Karpas-422 (cell line): ENCODE results near the gene MYCL. TPM values are rescaled to one million over a fixed set of nuclear protein-coding genes. Genes with fewer than 3 reads are reported as not detected.

ENCODE experiments used
- DNase-seq: peaks from one replicate; pipeline ENCODE4 v3.0.0-alpha.2; 2015
- H2AFZ ChIP-seq: fragments of 200-600 bp; sonication (generic); 2 replicates; pipeline ENCODE4 v1.6.1; 2014; ENCODE audit warnings: antibody characterized with exemption, low read length, mixed read lengths
- H3K27ac ChIP-seq: fragments of 200-600 bp; sonication (generic); 2 replicates; pipeline ENCODE4 v1.5.1; 2014; ENCODE audit warnings: mild to moderate bottlenecking, low read length, moderate library complexity
- H3K27me3 ChIP-seq: fragments of 200-600 bp; sonication (generic); 2 replicates; pipeline ENCODE4 v1.6.1; 2014; ENCODE audit warnings: low read length, mixed read lengths
- H3K36me3 ChIP-seq: fragments of 200-600 bp; sonication (generic); 2 replicates; pipeline ENCODE4 v1.6.1; 2014; ENCODE audit warnings: low read length, mixed read lengths; ENCODE audit not compliant: insufficient read depth
- H3K4me1 ChIP-seq: fragments of 200-600 bp; sonication (generic); 2 replicates; pipeline ENCODE4 v1.6.1; 2014; ENCODE audit warnings: mild to moderate bottlenecking, low read length, mixed read lengths
- H3K4me2 ChIP-seq: fragments of 200-600 bp; sonication (generic); 2 replicates; pipeline ENCODE4 v1.6.1; 2014; ENCODE audit warnings: low read length, low read depth, mild to moderate bottlenecking; ENCODE audit not compliant: poor library complexity, severe bottlenecking
- H3K4me3 ChIP-seq: fragments of 200-600 bp; sonication (generic); 2 replicates; pipeline ENCODE4 v1.5.1; 2014; ENCODE audit warnings: mild to moderate bottlenecking, antibody characterized with exemption, low read length, mixed read lengths
- H3K79me2 ChIP-seq: fragments of 200-600 bp; sonication (generic); 2 replicates; pipeline ENCODE4 v1.6.1; 2014; ENCODE audit warnings: mild to moderate bottlenecking, low read length, mixed read lengths
- H3K9ac ChIP-seq: fragments of 200-600 bp; sonication (generic); 2 replicates; pipeline ENCODE4 v1.6.0; 2014; ENCODE audit warnings: low read length
- H3K9me2 ChIP-seq: fragments of 200-600 bp; sonication (generic), shearing (Covaris generic); replicated peaks from 2 replicates; pipeline ENCODE4 v1.6.0; 2014; ENCODE audit warnings: mild to moderate bottlenecking, low read length, moderate library complexity; ENCODE audit not compliant: insufficient read depth
- H3K9me3 ChIP-seq: fragments of 300-700, 200-600 bp; sonication (generic); 2 replicates; pipeline ENCODE4 v1.6.1; 2014; ENCODE audit warnings: low read length, mixed read lengths
- H4K20me1 ChIP-seq: fragments of 200-600 bp; sonication (generic); 2 replicates; pipeline ENCODE4 v1.6.1; 2014; ENCODE audit warnings: mild to moderate bottlenecking, antibody characterized with exemption, low read length, low read depth; ENCODE audit not compliant: insufficient read depth
- small RNA-seq: library from RNA; depleted of rRNA; stranded (forward); fragments of <200 nt; gene quantifications from one replicate; pipeline ENCODE3, GENCODE V24; 2014
- total RNA-seq: library from RNA; depleted of rRNA; stranded (reverse); fragments of >200 nt; shearing (Covaris generic); gene quantifications from 2 replicates; pipeline ENCODE4 v1.2.3, GENCODE V29; 2014; ENCODE audit warnings: low replicate concordance; rRNA removed

The MYCL gene
- total RNA-seq, 1 experiment from 2014 or later: 1.5 TPM

GRCh38 chr1:39847940-39848339, 53.8 kb downstream of the MYCL start:
- DNase-seq: no peak
- Histone ChIP-seq H3K27me3 (no peaks in the 10 kb centered on the region), H3K4me1 (no peaks in the 10 kb centered on the region), H2AFZ (no peak overlapping the region), H3K9ac (no peak overlapping the region), H3K9me3 (no peaks in the 10 kb centered on the region), H3K36me3 (peaks cover 42% of the 10 kb centered on the region; the same call in 1 of the 2 replicates), H3K27ac (no peak overlapping the region), H3K4me2 (no peak overlapping the region), H3K4me3 (no peak overlapping the region), H3K79me2 (peaks cover 37% of the 10 kb centered on the region), H3K9me2 (no peaks in the 10 kb centered on the region), H4K20me1 (no peaks in the 10 kb centered on the region; the same call in 1 of the 2 replicates)

- Histone ChIP-seq H3K4me2 (no peak overlapping the region), H3K4me3 (no peak overlapping the region), H3K27me3 (no peaks in the 10 kb centered on the region), H3K4me1 (no peaks in the 10 kb centered on the region), H3K79me2 (peaks cover 27% of the 10 kb centered on the region), H3K36me3 (peaks cover 43% of the 10 kb centered on the region), H3K27ac (no peak overlapping the region), H3K9me3 (no peaks in the 10 kb centered on the region), H4K20me1 (no peaks in the 10 kb centered on the region; the same call in 1 of the 2 replicates), H2AFZ (no peak overlapping the region), H3K9me2 (no peaks in the 10 kb centered on the region), H3K9ac (no peak overlapping the region)
- no peak for DNase-seq
These were observed 54.9 kb downstream of the MYCL start for GRCh38 chr1:39846796-39847195.

GRCh38 chr1:39845569-39846566, 55.8 kb downstream of the MYCL start:
- peak; percentile 54 for DNase-seq
- Histone ChIP-seq H3K36me3 (peaks cover 46% of the 10 kb centered on the region), H3K9me3 (no peaks in the 10 kb centered on the region), H3K4me1 (no peaks in the 10 kb centered on the region), H3K4me3 (no peak overlapping the region), H2AFZ (no peak overlapping the region), H3K4me2 (no peak overlapping the region), H3K9me2 (no peaks in the 10 kb centered on the region), H3K9ac (no peak overlapping the region), H3K27ac (no peak overlapping the region), H3K27me3 (no peaks in the 10 kb centered on the region), H4K20me1 (no peaks in the 10 kb centered on the region; the same call in 1 of the 2 replicates), H3K79me2 (peaks cover 20% of the 10 kb centered on the region)

Small RNA genes within 50 kb of the gene (small RNA-seq; reads per million reads assigned to genes)
- gene RF00019: not detected

Other genes starting within 250 kb of the MYCL start
- 0.52 and 0.61 TPM in 2 replicates for gene NT5C1A, start 229.8 kb downstream of the MYCL start, total RNA-seq
- 0.15 TPM in 1 of 2 replicates, not detected in the other for gene HPCAL4, start 210.5 kb downstream of the MYCL start, total RNA-seq
- 21.3 and 25.3 TPM in 2 replicates for gene PPIE, start 163.0 kb downstream of the MYCL start, total RNA-seq
- gene OXCT2, start 130.6 kb downstream of the MYCL start, total RNA-seq: not detected in 2 replicates
- not detected in 2 replicates for gene BMP8B, start 113.1 kb downstream of the MYCL start, total RNA-seq
- 43.6 and 50.3 TPM in 2 replicates for gene TRIT1, start 18.4 kb downstream of the MYCL start, total RNA-seq
- gene MFSD2A, start 53.2 kb upstream of the MYCL start, total RNA-seq: 11.6 and 20.8 TPM in 2 replicates
- gene CAP1, start 138.8 kb upstream of the MYCL start, total RNA-seq: 217 and 229 TPM in 2 replicates
- 49.5 and 77.4 TPM in 2 replicates for gene PPT1, start 195.3 kb upstream of the MYCL start, total RNA-seq